K562 (cell line): Measurements from ENCODE around the gene ATP5F1D. TPM values are rescaled to one million over a fixed set of nuclear protein-coding genes. Genes with fewer than 3 reads are reported as not detected.

Experiments used
- ARID1B ChIP-seq: fragments of 450-650 bp; IDR thresholded peaks from 2 replicates; pipeline ENCODE4 v1.6.1; 2016; ENCODE audit warnings: antibody characterized with exemption, mild to moderate bottlenecking, inconsistent platforms
- CREB1 ChIP-seq, 2 experiments: sonication (generic) in 1 of 2; formaldehyde crosslinking in 1 of 2; IDR thresholded peaks; 2 replicates each; pipeline versions ENCODE4 v1.6.1 to v1.8.0; 2012 to 2022; ENCODE audit warnings: inconsistent platforms in 1 of 2, mild to moderate bottlenecking in 1 of 2, missing genetic modification reagents in 1 of 2, moderate library complexity in 1 of 2
- DNMT1 ChIP-seq: fragments of 450-650 bp; IDR thresholded peaks from 2 replicates; pipeline ENCODE4 v1.6.1; 2016; ENCODE audit warnings: antibody characterized with exemption, mild to moderate bottlenecking
- EP300 ChIP-seq: IDR thresholded peaks from 2 replicates; pipeline ENCODE4 v1.6.1; 2012; ENCODE audit warnings: low read length, improper control_type of control experiment
- JUND ChIP-seq, 2 experiments: IDR thresholded peaks; 2 replicates in 1 of 2; 3 replicates in 1 of 2; pipeline ENCODE4 v1.6.1; 2011; ENCODE audit warnings: borderline replicate concordance in 2 of 2, low read depth in 2 of 2, low read length in 2 of 2, improper control_type of control experiment in 1 of 2, missing biosample characterization in 1 of 2, missing genetic modification characterization in 1 of 2, missing genetic modification reagents in 1 of 2
- MEF2A ChIP-seq: IDR thresholded peaks from 2 replicates; pipeline ENCODE4 v1.6.1; 2011; ENCODE audit warnings: low read depth, mild to moderate bottlenecking, low read length, moderate library complexity; ENCODE audit not compliant: control insufficient read depth
- NRF1 ChIP-seq, 2 experiments: fragments of 450-650 bp; IDR thresholded peaks in 1 of 2; conservative IDR thresholded peaks in 1 of 2; 2 replicates each; pipeline ENCODE4 v1.6.1; 2014; ENCODE audit warnings: mild to moderate bottlenecking in 2 of 2
- PCBP1 ChIP-seq: fragments of 200-400 bp; formaldehyde crosslinking; IDR thresholded peaks from 2 replicates; pipeline ENCODE4 v1.6.1; 2018; ENCODE audit warnings: mild to moderate bottlenecking, low read depth, low read length; ENCODE audit not compliant: poor library complexity, severe bottlenecking
- RBFOX2 ChIP-seq: fragments of 200-400 bp; formaldehyde crosslinking; IDR thresholded peaks from 2 replicates; pipeline ENCODE4 v1.6.1; 2017; ENCODE audit warnings: low read depth, mild to moderate bottlenecking, low read length, moderate library complexity
- SIN3A ChIP-seq, 2 experiments: fragments of 150-350 bp in 1 of 2; IDR thresholded peaks; 2 replicates each; pipeline ENCODE4 v1.6.1; 2011 to 2016; ENCODE audit warnings: borderline replicate concordance in 2 of 2, low read depth in 2 of 2, low read length in 2 of 2, mild to moderate bottlenecking in 2 of 2, moderate library complexity in 2 of 2; ENCODE audit not compliant: control insufficient read depth in 1 of 2
- SMARCE1 ChIP-seq: fragments of 450-650 bp; IDR thresholded peaks from 2 replicates; pipeline ENCODE4 v1.7.1; 2016; ENCODE audit warnings: mild to moderate bottlenecking
- SP2 ChIP-seq: IDR thresholded peaks from 2 replicates; pipeline ENCODE4 v1.6.1; 2011; ENCODE audit warnings: mild to moderate bottlenecking, low read depth, low read length, moderate library complexity; ENCODE audit not compliant: poor library complexity, severe bottlenecking; ENCODE audit errors: extremely low read depth
- SPI1 ChIP-seq: IDR thresholded peaks from 2 replicates; pipeline ENCODE4 v1.6.1; 2011; ENCODE audit warnings: low read depth, low read length, control low read depth, borderline replicate concordance
- SRSF9 ChIP-seq: fragments of 200-400 bp; formaldehyde crosslinking; IDR thresholded peaks from 2 replicates; pipeline ENCODE4 v1.6.1; 2017; ENCODE audit warnings: low read depth, low read length, borderline replicate concordance
- ZNF584 ChIP-seq: fragments of 200-800 bp; sonication (Bioruptor generic); IDR thresholded peaks from 2 replicates; pipeline ENCODE4 v1.6.1; 2016; ENCODE audit warnings: low read depth, mild to moderate bottlenecking, missing genetic modification characterization, missing compliant biosample characterization
- polyA plus RNA-seq, 8 experiments: library from polyadenylated mRNA; depleted of rRNA in 4 of 8; stranded (reverse) in 5 of 8; unstranded in 3 of 8; fragments of >200 nt; fragmentation: Nextera tagmentation in 2 of 8; fragmentation: Illumina TruSeq in 1 of 8; extraction: Ambion mirVana in 2 of 8; extraction: Trizol in 1 of 8; gene quantifications; 2 replicates each; pipeline versions ENCODE4 v1.2.1 to v1.2.3, GENCODE V29; 2011 to 2014; ENCODE audit warnings: inconsistent platforms in 1 of 8, missing spikeins in 1 of 8
- total RNA-seq, 7 experiments: library from RNA; depleted of rRNA in 6 of 7; stranded (reverse); fragments of >200 nt in 6 of 7; fragmentation: Illumina TruSeq in 2 of 7; extraction: Trizol in 2 of 7; gene quantifications; 2 replicates each; pipeline versions ENCODE4 v1.2.1 to v1.2.3, GENCODE V29; 2011 to 2021; ENCODE audit warnings: low replicate concordance in 1 of 7
- TF ChIP-seq, protein P1 (sequence below): fragments of 450-650 bp; IDR thresholded peaks from 2 replicates; pipeline ENCODE4 v1.6.1; 2017; ENCODE audit warnings: antibody characterized with exemption, mild to moderate bottlenecking
- TF ChIP-seq, protein P2 (sequence below): fragments of 250-450 bp; sonication (Bioruptor Pico); IDR thresholded peaks from 2 replicates; pipeline ENCODE4 v1.5.0; 2020; ENCODE audit warnings: mild to moderate bottlenecking, borderline replicate concordance

ATP5F1D gene
- total and polyA plus RNA-seq, 9 of the 15 experiments (the other 6 are each of a cell fraction or from before 2014, with no cell fraction given), result 3.9 to 409 (median 36.8) TPM

DNA sequence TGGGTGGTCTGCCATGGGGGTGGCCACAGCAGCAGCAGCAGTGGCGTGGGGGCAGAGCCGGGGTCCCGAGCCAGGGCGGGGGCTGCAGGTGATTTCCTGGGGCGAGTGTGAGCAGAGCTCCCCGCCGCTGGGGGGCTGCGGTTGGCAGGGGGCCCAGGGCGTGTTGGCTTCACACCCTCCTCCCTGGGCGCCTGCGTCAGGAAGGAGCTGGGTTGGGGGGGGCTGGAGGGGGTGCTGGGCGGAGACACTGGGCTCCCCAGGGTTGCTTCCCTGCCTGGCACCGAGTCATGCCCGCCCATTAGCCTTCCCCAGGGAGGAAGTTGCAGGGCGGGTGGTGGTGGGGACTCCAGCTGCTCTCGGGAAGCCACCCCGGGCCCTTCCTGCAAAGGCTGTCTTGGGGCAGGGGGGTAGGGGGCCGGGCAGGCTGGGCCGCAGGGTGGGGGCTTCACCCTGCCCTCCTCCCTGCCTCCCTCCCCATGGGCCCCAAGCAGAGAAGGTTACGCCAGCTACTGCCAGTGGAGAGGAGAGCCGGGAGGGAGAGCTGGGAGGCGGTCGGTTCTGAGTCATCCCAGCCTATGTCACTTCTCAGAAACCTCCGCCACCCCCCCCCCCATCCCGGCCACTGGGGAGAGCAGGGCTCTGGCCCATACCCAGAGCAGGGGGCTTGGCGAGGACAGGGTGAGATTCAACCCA, 11.4 kb downstream of the ATP5F1D start (continued):
- TF ChIP-seq, protein P1, sequence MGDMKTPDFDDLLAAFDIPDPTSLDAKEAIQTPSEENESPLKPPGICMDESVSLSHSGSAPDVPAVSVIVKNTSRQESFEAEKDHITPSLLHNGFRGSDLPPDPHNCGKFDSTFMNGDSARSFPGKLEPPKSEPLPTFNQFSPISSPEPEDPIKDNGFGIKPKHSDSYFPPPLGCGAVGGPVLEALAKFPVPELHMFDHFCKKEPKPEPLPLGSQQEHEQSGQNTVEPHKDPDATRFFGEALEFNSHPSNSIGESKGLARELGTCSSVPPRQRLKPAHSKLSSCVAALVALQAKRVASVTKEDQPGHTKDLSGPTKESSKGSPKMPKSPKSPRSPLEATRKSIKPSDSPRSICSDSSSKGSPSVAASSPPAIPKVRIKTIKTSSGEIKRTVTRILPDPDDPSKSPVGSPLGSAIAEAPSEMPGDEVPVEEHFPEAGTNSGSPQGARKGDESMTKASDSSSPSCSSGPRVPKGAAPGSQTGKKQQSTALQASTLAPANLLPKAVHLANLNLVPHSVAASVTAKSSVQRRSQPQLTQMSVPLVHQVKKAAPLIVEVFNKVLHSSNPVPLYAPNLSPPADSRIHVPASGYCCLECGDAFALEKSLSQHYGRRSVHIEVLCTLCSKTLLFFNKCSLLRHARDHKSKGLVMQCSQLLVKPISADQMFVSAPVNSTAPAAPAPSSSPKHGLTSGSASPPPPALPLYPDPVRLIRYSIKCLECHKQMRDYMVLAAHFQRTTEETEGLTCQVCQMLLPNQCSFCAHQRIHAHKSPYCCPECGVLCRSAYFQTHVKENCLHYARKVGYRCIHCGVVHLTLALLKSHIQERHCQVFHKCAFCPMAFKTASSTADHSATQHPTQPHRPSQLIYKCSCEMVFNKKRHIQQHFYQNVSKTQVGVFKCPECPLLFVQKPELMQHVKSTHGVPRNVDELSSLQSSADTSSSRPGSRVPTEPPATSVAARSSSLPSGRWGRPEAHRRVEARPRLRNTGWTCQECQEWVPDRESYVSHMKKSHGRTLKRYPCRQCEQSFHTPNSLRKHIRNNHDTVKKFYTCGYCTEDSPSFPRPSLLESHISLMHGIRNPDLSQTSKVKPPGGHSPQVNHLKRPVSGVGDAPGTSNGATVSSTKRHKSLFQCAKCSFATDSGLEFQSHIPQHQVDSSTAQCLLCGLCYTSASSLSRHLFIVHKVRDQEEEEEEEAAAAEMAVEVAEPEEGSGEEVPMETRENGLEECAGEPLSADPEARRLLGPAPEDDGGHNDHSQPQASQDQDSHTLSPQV, result 0 out of 2 replicates have a peak, but pooled peaks have one; percentile 56
- peak; percentile 82; the same call in 1 of the 2 replicates for TF ChIP-seq ZNF584 (CRISPR knock-in tag)
- TF ChIP-seq SRSF9, result no peak
- TF ChIP-seq EP300, result 0 out of 2 replicates have a peak, but pooled peaks have one; percentile 17
- peak; percentile 85 for TF ChIP-seq SMARCE1
- TF ChIP-seq ARID1B, result peak; percentile 85
- TF ChIP-seq DNMT1, result no peak
- peak; percentile 31 to 50; a peak in 3 of 4 replicates for TF ChIP-seq NRF1 (conservative IDR thresholded peaks at IDR 0.05 in 1 of 2, IDR thresholded peaks at IDR 0.05 in 1 of 2)
- no peak for TF ChIP-seq MEF2A
- TF ChIP-seq, protein P2, sequence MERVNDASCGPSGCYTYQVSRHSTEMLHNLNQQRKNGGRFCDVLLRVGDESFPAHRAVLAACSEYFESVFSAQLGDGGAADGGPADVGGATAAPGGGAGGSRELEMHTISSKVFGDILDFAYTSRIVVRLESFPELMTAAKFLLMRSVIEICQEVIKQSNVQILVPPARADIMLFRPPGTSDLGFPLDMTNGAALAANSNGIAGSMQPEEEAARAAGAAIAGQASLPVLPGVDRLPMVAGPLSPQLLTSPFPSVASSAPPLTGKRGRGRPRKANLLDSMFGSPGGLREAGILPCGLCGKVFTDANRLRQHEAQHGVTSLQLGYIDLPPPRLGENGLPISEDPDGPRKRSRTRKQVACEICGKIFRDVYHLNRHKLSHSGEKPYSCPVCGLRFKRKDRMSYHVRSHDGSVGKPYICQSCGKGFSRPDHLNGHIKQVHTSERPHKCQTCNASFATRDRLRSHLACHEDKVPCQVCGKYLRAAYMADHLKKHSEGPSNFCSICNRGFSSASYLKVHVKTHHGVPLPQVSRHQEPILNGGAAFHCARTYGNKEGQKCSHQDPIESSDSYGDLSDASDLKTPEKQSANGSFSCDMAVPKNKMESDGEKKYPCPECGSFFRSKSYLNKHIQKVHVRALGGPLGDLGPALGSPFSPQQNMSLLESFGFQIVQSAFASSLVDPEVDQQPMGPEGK (CRISPR knock-in tag), result no peak
- TF ChIP-seq PCBP1, result no peak
- TF ChIP-seq JUND (IDR thresholded peaks at IDR 0.05; ENCODE audit: borderline replicate concordance, low read depth, low read length), result peak; percentile 92
- peak; percentile 85; the same call in 1 of the 3 replicates for TF ChIP-seq JUND (tag; IDR thresholded peaks at IDR 0.05; ENCODE audit: borderline replicate concordance, low read depth, low read length)
- TF ChIP-seq SP2, result no peak
- TF ChIP-seq RBFOX2, result peak; percentile 3; the same call in 1 of the 2 replicates
- TF ChIP-seq SPI1, result peak; percentile 48; the same call in 1 of the 2 replicates
- TF ChIP-seq SIN3A (IDR thresholded peaks at IDR 0.05; ENCODE audit: borderline replicate concordance in 2 of 2, control insufficient read depth in 1 of 2, low read depth in 2 of 2, low read length in 2 of 2), result 0 out of 4 replicates have a peak, but pooled peaks of 1 of the 2 experiments have one; percentile 42
- TF ChIP-seq CREB1 (IDR thresholded peaks at IDR 0.05), result no peak
- no peak for TF ChIP-seq CREB1 (CRISPR knock-in tag; IDR thresholded peaks at IDR 0.05)
